A549 (cell line): ENCODE data around the gene FCMR. TPM values are rescaled to one million over a fixed set of nuclear protein-coding genes. Genes with fewer than 3 reads are reported as not detected.

Source experiments
- ATAC-seq, 2 experiments: fragments of 200-7000 bp in 1 of 2; fragments of >200 bp in 1 of 2; cut with Nextera tagmentation in 1 of 2; cut with Tn5 transposase in 1 of 2; 3 replicates each; pipeline versions ENCODE4 v1.8.0 to v1.9.1; 2018 to 2020; ENCODE audit warnings: mild to moderate bottlenecking in 1 of 2, moderate library complexity in 1 of 2
- CTCF ChIA-PET: fragments of 300-600 bp; sonication (Branson Sonifier 250); formaldehyde crosslinking; extraction: SDS; loops from one replicate; lab custom pipeline; 2021; ENCODE audit warnings: antibody characterized with exemption, inconsistent platforms; lab: Yijun Ruan, JAX
- POLR2A ChIA-PET: fragments of 350-600 bp; formaldehyde crosslinking; extraction: SDS; loops from one replicate; lab custom pipeline; 2021; ENCODE audit warnings: antibody characterized with exemption, inconsistent platforms; lab: Yijun Ruan, JAX
- DNase-seq, 2 experiments: peaks; one replicate each; pipeline versions ENCODE4 v3.0.0 to v3.0.0-alpha.2; 2011 to 2016; ENCODE audit warnings: low read depth in 1 of 2, low spot score in 1 of 2
- FAIRE-seq: peaks from 2 replicates; lab custom pipeline; 2011; peaks lifted over from hg19 to GRCh38; lab: Jason Lieb, UNC
- H3K27ac ChIP-seq, 2 experiments: fragments of >200 bp; sonication (Bioruptor Twin); formaldehyde crosslinking; 3 replicates each; pipeline ENCODE4 v1.5.1; 2016 to 2017
- H3K4me1 ChIP-seq: fragments of >200 bp; sonication (Bioruptor Twin); formaldehyde crosslinking; 3 replicates; pipeline ENCODE4 v1.6.1; 2016
- H3K4me2 ChIP-seq: fragments of >200 bp; sonication (Bioruptor Twin); formaldehyde crosslinking; 3 replicates; pipeline ENCODE4 v1.6.1; 2016
- H3K4me3 ChIP-seq: fragments of >200 bp; sonication (Bioruptor Twin); formaldehyde crosslinking; 3 replicates; pipeline ENCODE4 v1.5.1; 2016
- H3K9me3 ChIP-seq: fragments of >200 bp; sonication (Bioruptor Twin); formaldehyde crosslinking; 3 replicates; pipeline ENCODE4 v1.6.1; 2016
- CEBPB ChIP-seq, 2 experiments: fragments of >200 bp in 1 of 2; sonication (Bioruptor Twin) in 1 of 2; formaldehyde crosslinking in 1 of 2; IDR thresholded peaks; 2 replicates each; pipeline ENCODE4 v1.6.1; 2012 to 2016
- EHF ChIP-seq: fragments of 250-450 bp; sonication (Bioruptor Pico); IDR thresholded peaks from 2 replicates; pipeline ENCODE4 v1.5.0; 2020; ENCODE audit warnings: mild to moderate bottlenecking
- EHMT2 ChIP-seq: fragments of 200-600 bp; sonication (generic); IDR thresholded peaks from 2 replicates; pipeline ENCODE4 v1.6.1; 2016; ENCODE audit warnings: antibody characterized with exemption, low read depth, mild to moderate bottlenecking, moderate library complexity
- ELK1 ChIP-seq: fragments of 150-350 bp; IDR thresholded peaks from 2 replicates; pipeline ENCODE4 v1.6.1; 2014; ENCODE audit warnings: low read depth, mild to moderate bottlenecking, low read length
- FOSB ChIP-seq: fragments of 250-450 bp; sonication (Bioruptor Pico); IDR thresholded peaks from 2 replicates; pipeline ENCODE4 v1.5.0; 2020; ENCODE audit warnings: mild to moderate bottlenecking, moderate library complexity
- HOXA7 ChIP-seq: fragments of 250-450 bp; sonication (Bioruptor Pico); IDR thresholded peaks from 2 replicates; pipeline ENCODE4 v1.5.0; 2020; ENCODE audit warnings: mild to moderate bottlenecking, moderate library complexity
- JUN ChIP-seq, 2 experiments: fragments of >200 bp; sonication (Bioruptor Twin); formaldehyde crosslinking; IDR thresholded peaks; 2 replicates in 1 of 2; 3 replicates in 1 of 2; pipeline ENCODE4 v1.6.1; 2016 to 2017
- MYC ChIP-seq: IDR thresholded peaks from 2 replicates; pipeline ENCODE4 v1.6.1; 2012; ENCODE audit warnings: mild to moderate bottlenecking, inconsistent platforms, low read length, improper control_type of control experiment, borderline replicate concordance
- NPAS2 ChIP-seq: fragments of 250-450 bp; sonication (Bioruptor Pico); IDR thresholded peaks from 2 replicates; pipeline ENCODE4 v1.8.0; 2022; ENCODE audit warnings: mild to moderate bottlenecking, moderate library complexity, borderline replicate concordance
- NR3C1 ChIP-seq: fragments of >200 bp; sonication (Bioruptor Twin); formaldehyde crosslinking; IDR thresholded peaks from 3 replicates; pipeline ENCODE4 v1.6.1; 2017
- POLR2A ChIP-seq: IDR thresholded peaks from 2 replicates; pipeline ENCODE4 v1.6.1; 2012; ENCODE audit warnings: mild to moderate bottlenecking, low read length
- WGBS: methylation state at CpG from one replicate; pipeline ENCODE4 v1.1.6; 2017; ENCODE audit errors: missing lambda C conversion rate; 5-methylcytosine and 5-hydroxymethylcytosine counted together
- polyA plus RNA-seq, 4 experiments: library from polyadenylated mRNA; depleted of rRNA in 3 of 4; stranded (reverse); fragments of >200 nt; fragmentation: RNase III in 1 of 4; extraction: RNeasy Plus Mini Kit Qiagen cat#74134 plus additional on column Dnase treatment in 1 of 4; gene quantifications; 2 replicates in 3 of 4; 3 replicates in 1 of 4; pipeline ENCODE4 v1.2.3, GENCODE V29; 2011 to 2017
- TF ChIP-seq, protein P1 (sequence below): fragments of 250-450 bp; sonication (Bioruptor Pico); IDR thresholded peaks from 2 replicates; pipeline ENCODE4 v1.5.0; 2021; ENCODE audit warnings: mild to moderate bottlenecking, moderate library complexity, borderline replicate concordance
- TF ChIP-seq, protein P2 (sequence below): IDR thresholded peaks from 2 replicates; pipeline ENCODE4 v1.6.1; 2012; ENCODE audit warnings: low read depth, borderline replicate concordance
- TF ChIP-seq, protein P3 (sequence below): fragments of 200-600 bp; sonication (generic); IDR thresholded peaks from 2 replicates; pipeline ENCODE4 v1.6.1; 2016; ENCODE audit warnings: antibody characterized with exemption, mild to moderate bottlenecking, moderate library complexity

The FCMR gene
- polyA plus RNA-seq, 2 of the 4 experiments (the other 2 are of a cell fraction): 0.19 to 0.93 TPM

GRCh38 chr1:206895325-206895724 is 26.4 kb downstream of the FCMR start:
- Histone ChIP-seq H3K9me3 (no peaks in the 10 kb centered on the region), H3K4me3 (no peak overlapping the region), H3K27ac (peak overlapping the region; percentile 41 to 74), H3K4me1 (peaks cover 73% of the 10 kb centered on the region), H3K4me2 (peak overlapping the region; percentile 57)
- ChIA-PET POLR2A (no interaction called here), CTCF (interaction anchor here (0.8 to 8.9 kb wide), 7 partner anchors 10 to 169 kb away, joined by 3 to 67 read pairs (median 4); no protein-coding TSS in a partner anchor)
- TF ChIP-seq, protein P1, sequence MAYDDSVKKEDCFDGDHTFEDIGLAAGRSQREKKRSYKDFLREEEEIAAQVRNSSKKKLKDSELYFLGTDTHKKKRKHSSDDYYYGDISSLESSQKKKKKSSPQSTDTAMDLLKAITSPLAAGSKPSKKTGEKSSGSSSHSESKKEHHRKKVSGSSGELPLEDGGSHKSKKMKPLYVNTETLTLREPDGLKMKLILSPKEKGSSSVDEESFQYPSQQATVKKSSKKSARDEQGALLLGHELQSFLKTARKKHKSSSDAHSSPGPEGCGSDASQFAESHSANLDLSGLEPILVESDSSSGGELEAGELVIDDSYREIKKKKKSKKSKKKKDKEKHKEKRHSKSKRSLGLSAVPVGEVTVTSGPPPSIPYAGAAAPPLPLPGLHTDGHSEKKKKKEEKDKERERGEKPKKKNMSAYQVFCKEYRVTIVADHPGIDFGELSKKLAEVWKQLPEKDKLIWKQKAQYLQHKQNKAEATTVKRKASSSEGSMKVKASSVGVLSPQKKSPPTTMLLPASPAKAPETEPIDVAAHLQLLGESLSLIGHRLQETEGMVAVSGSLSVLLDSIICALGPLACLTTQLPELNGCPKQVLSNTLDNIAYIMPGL (CRISPR knock-in tag): no peak
- 0 out of 2 replicates have a peak, but pooled peaks have one; percentile 21 for TF ChIP-seq EHF (CRISPR knock-in tag)
- DNase-seq (peak in 1 of 2 experiments; percentile 40), ATAC-seq (peak; percentile 2 to 5; a peak in 2 of 6 replicates), FAIRE-seq (no peak)
- WGBS: 46% methylated on average over 3 of the region's 3 CpGs

DNA sequence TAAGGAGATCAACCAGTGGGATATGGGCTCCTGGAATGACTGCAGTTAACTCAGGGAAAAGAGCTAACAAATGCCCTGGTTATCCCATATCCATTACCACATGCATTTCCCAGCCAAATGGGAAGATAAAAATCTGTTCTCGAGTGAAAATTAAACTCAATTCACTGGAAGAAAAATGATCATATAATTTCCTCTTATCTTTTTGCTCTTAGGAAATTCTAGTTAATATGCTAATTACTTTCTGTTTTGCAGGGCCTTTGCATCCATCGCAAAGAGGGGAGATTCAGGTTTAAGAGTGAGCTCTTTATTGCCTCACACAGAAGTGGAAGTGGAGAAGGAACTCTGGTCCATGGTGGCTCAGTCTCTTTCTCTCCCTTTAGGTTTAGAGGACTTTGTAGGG is 28.4 kb downstream of the FCMR start:
- CTCF ChIA-PET: interaction anchor here (2.5 to 8.9 kb wide), 2 partner anchors 16 to 20 kb away, joined by 9 to 67 read pairs; no protein-coding TSS in a partner anchor
- no peak for FAIRE-seq
- H3K27ac ChIP-seq: peak overlapping the region in 1 of 2 experiments; percentile 31; a peak in 1 of 6 replicates
- POLR2A ChIA-PET: no interaction called here
- no peaks in the 10 kb centered on the region for H3K9me3 ChIP-seq
- no peak for ATAC-seq
- DNase-seq: no peak
- 90% methylated on average over 2 of the region's 2 CpGs for WGBS
- H3K4me2 ChIP-seq: peak overlapping the region; percentile 19; the same call in 2 of the 3 replicates
- TF ChIP-seq NR3C1 (no peak), NPAS2 (CRISPR knock-in tag) (no peak), POLR2A (no peak), MYC (no peak), EHMT2 (no peak), ELK1 (no peak), EHF (CRISPR knock-in tag) (no peak), CEBPB (IDR thresholded peaks at IDR 0.05) (no peak), FOSB (CRISPR knock-in tag) (no peak), JUN (IDR thresholded peaks at IDR 0.05) (no peak)
- TF ChIP-seq, protein P2, sequence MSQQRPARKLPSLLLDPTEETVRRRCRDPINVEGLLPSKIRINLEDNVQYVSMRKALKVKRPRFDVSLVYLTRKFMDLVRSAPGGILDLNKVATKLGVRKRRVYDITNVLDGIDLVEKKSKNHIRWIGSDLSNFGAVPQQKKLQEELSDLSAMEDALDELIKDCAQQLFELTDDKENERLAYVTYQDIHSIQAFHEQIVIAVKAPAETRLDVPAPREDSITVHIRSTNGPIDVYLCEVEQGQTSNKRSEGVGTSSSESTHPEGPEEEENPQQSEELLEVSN: no peak
- TF ChIP-seq, protein P3, sequence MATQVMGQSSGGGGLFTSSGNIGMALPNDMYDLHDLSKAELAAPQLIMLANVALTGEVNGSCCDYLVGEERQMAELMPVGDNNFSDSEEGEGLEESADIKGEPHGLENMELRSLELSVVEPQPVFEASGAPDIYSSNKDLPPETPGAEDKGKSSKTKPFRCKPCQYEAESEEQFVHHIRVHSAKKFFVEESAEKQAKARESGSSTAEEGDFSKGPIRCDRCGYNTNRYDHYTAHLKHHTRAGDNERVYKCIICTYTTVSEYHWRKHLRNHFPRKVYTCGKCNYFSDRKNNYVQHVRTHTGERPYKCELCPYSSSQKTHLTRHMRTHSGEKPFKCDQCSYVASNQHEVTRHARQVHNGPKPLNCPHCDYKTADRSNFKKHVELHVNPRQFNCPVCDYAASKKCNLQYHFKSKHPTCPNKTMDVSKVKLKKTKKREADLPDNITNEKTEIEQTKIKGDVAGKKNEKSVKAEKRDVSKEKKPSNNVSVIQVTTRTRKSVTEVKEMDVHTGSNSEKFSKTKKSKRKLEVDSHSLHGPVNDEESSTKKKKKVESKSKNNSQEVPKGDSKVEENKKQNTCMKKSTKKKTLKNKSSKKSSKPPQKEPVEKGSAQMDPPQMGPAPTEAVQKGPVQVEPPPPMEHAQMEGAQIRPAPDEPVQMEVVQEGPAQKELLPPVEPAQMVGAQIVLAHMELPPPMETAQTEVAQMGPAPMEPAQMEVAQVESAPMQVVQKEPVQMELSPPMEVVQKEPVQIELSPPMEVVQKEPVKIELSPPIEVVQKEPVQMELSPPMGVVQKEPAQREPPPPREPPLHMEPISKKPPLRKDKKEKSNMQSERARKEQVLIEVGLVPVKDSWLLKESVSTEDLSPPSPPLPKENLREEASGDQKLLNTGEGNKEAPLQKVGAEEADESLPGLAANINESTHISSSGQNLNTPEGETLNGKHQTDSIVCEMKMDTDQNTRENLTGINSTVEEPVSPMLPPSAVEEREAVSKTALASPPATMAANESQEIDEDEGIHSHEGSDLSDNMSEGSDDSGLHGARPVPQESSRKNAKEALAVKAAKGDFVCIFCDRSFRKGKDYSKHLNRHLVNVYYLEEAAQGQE: no peak
- H3K4me1 ChIP-seq: peaks cover 72% of the 10 kb centered on the region
- no peak overlapping the region for H3K4me3 ChIP-seq

- ChIA-PET CTCF (interaction anchor here (0.9 to 2.5 kb wide), 7 partner anchors 9 to 39 kb away, joined by 3 to 9 read pairs (median 3); no protein-coding TSS in a partner anchor), POLR2A (no interaction called here)
- peak overlapping the region; percentile 19; the same call in 2 of the 3 replicates for H3K4me2 ChIP-seq
- H3K9me3 ChIP-seq: no peaks in the 10 kb centered on the region
- ATAC-seq (no peak), FAIRE-seq (no peak), DNase-seq (no peak)
- H3K27ac ChIP-seq: peak overlapping the region in 1 of 2 experiments; percentile 51; a peak in 1 of 6 replicates
- 64% methylated on average over 3 of the region's 3 CpGs for WGBS
- no peak for TF ChIP-seq HOXA7 (CRISPR knock-in tag)
- no peak overlapping the region for H3K4me3 ChIP-seq
- H3K4me1 ChIP-seq: peaks cover 72% of the 10 kb centered on the region
Observed at GRCh38 chr1:206892351-206892984, 29.3 kb downstream of the FCMR start.
